Calu3 (cell line): Measurements from ENCODE around the gene SORCS1. TPM values are rescaled to one million over a fixed set of nuclear protein-coding genes. Genes with fewer than 3 reads are reported as not detected.

ENCODE experiments used
- BruUV-seq: library from RNA; stranded (reverse); fragments of 400-500 nt; replicated peaks from 2 replicates; lab custom pipeline; 2021; lab: Mats Ljungman, UMichigan
- CTCF ChIA-PET: fragments of 300-600 bp; sonication (Branson Sonifier 250); formaldehyde crosslinking; loops from one replicate; lab custom pipeline; 2022; ENCODE audit warnings: antibody characterized with exemption; lab: Charles Lee
- DNase-seq: peaks from one replicate; pipeline ENCODE4 v3.0.0; 2022
- H3K27ac Mint-ChIP-seq: one replicate; pipeline ENCODE4 v1.8.0; 2022; ENCODE audit warnings: mixed read lengths; ENCODE audit not compliant: unreplicated experiment
- H3K27me3 Mint-ChIP-seq: one replicate; pipeline ENCODE4 v1.8.0; 2022; ENCODE audit warnings: mixed read lengths; ENCODE audit not compliant: unreplicated experiment
- H3K36me3 Mint-ChIP-seq: one replicate; pipeline ENCODE4 v1.8.0; 2022; ENCODE audit warnings: mild to moderate bottlenecking, moderate library complexity, mixed read lengths; ENCODE audit not compliant: insufficient read depth, unreplicated experiment
- H3K4me1 Mint-ChIP-seq: one replicate; pipeline ENCODE4 v1.8.0; 2022; ENCODE audit warnings: mild to moderate bottlenecking, low read depth, mixed read lengths; ENCODE audit not compliant: unreplicated experiment
- H3K4me3 Mint-ChIP-seq: one replicate; pipeline ENCODE4 v1.8.0; 2022; ENCODE audit warnings: mild to moderate bottlenecking, low read depth, moderate library complexity, mixed read lengths; ENCODE audit not compliant: unreplicated experiment
- H3K9me3 Mint-ChIP-seq: one replicate; pipeline ENCODE4 v1.8.0; 2022; ENCODE audit warnings: low read depth, mixed read lengths; ENCODE audit not compliant: unreplicated experiment
- CTCF ChIP-seq: fragments of 200-600 bp; IDR thresholded peaks from one replicate; pipeline ENCODE4 v1.8.0; 2022; ENCODE audit warnings: antibody characterized with exemption; ENCODE audit not compliant: unreplicated experiment
- intact Hi-C: fragments of 100-400 bp; cut with micrococcal nuclease; formaldehyde crosslinking; loops from one replicate; pipeline ENCODE4 v1.10.0; 2022; ENCODE audit not compliant: unreplicated experiment
- total RNA-seq: library from RNA; stranded (reverse); gene quantifications from 2 replicates; pipeline ENCODE4 v1.2.3, GENCODE V29; 2022

The SORCS1 gene
- total RNA-seq, 1 experiment from 2014 or later: not detected

GRCh38 chr10:106727170-106727569, 437.3 kb downstream of the SORCS1 start:
- Mint-ChIP-seq H3K27ac (no peak overlapping the region), H3K4me1 (no peaks in the 10 kb centered on the region), H3K27me3 (no peaks in the 10 kb centered on the region), H3K36me3 (no peaks in the 10 kb centered on the region), H3K4me3 (no peak overlapping the region), H3K9me3 (no peaks in the 10 kb centered on the region)
- TF ChIP-seq CTCF: no peak
- DNase-seq: no peak
- no TSS peak for BruUV-seq
- CTCF ChIA-PET: interaction anchor here (0.7 kb wide), 1 partner anchor 43 kb away, joined by 3 read pairs; no protein-coding TSS in a partner anchor
- intact Hi-C loops: no loop called here

- no peak for DNase-seq
- no TSS peak for BruUV-seq
- CTCF ChIA-PET: no interaction called here
These were observed 442.0 kb downstream of the SORCS1 start for GRCh38 chr10:106722524-106722923.

GRCh38 chr10:106720683-106721082, 443.8 kb downstream of the SORCS1 start:
- Mint-ChIP-seq H3K4me3 (no peak overlapping the region), H3K9me3 (peaks cover 8% of the 10 kb centered on the region), H3K4me1 (no peaks in the 10 kb centered on the region), H3K36me3 (no peaks in the 10 kb centered on the region), H3K27me3 (no peaks in the 10 kb centered on the region), H3K27ac (no peak overlapping the region)
- DNase-seq: no peak
- intact Hi-C loops: no loop called here
- no peak for TF ChIP-seq CTCF
- BruUV-seq: no TSS peak
- CTCF ChIA-PET: no interaction called here

More at GRCh38 chr10:106722524-106722923, 442.0 kb downstream of the SORCS1 start:
- H3K4me3 Mint-ChIP-seq: no peak overlapping the region
- H3K27me3 Mint-ChIP-seq: no peaks in the 10 kb centered on the region
- H3K9me3 Mint-ChIP-seq: peaks cover 8% of the 10 kb centered on the region
- H3K27ac Mint-ChIP-seq: no peak overlapping the region
- H3K36me3 Mint-ChIP-seq: no peaks in the 10 kb centered on the region
- no peaks in the 10 kb centered on the region for H3K4me1 Mint-ChIP-seq
- intact Hi-C loops: no loop called here
- TF ChIP-seq CTCF: no peak

GRCh38 chr10:106716381-106716780, 448.1 kb downstream of the SORCS1 start:
- Mint-ChIP-seq H3K36me3 (no peaks in the 10 kb centered on the region), H3K4me1 (no peaks in the 10 kb centered on the region), H3K4me3 (no peak overlapping the region), H3K9me3 (peaks cover 8% of the 10 kb centered on the region), H3K27ac (no peak overlapping the region), H3K27me3 (no peaks in the 10 kb centered on the region)
- DNase-seq: no peak
- TF ChIP-seq CTCF: no peak
- BruUV-seq: no TSS peak
- CTCF ChIA-PET: no interaction called here
- intact Hi-C loops: no loop called here
